NB4 (cell line): ENCODE data around the gene SCN8A.

ENCODE experiments used
- TF ChIP-seq, protein P1 (sequence below): IDR thresholded peaks from one replicate; pipeline ENCODE4 v1.5.1; 2012; ENCODE audit warnings: low read depth, low read length
- TF ChIP-seq, protein P2 (sequence below): IDR thresholded peaks from 2 replicates; pipeline ENCODE4 v1.6.1; 2011; ENCODE audit warnings: low read depth, low read length

DNA sequence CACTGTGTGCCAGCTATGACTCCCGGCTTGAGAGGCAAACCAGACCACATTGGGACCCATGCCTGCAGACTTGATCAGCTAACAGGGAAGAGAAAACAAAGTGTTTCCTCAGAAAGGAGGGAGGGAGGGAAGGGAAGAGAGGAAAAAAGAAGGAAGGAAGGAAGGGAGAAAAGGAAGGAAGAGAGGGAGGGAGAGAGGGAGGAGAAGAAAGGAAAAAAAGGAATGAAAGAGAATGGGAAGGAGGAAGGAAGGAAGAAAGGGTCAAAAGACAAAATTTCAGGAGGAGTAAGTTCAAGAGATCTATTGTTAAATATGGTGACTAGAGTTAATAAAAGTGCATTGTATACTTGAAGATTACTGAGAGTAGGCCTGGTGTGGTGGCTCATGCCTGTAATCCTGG lies 238.6 kb downstream of the SCN8A start:
- TF ChIP-seq, protein P1, sequence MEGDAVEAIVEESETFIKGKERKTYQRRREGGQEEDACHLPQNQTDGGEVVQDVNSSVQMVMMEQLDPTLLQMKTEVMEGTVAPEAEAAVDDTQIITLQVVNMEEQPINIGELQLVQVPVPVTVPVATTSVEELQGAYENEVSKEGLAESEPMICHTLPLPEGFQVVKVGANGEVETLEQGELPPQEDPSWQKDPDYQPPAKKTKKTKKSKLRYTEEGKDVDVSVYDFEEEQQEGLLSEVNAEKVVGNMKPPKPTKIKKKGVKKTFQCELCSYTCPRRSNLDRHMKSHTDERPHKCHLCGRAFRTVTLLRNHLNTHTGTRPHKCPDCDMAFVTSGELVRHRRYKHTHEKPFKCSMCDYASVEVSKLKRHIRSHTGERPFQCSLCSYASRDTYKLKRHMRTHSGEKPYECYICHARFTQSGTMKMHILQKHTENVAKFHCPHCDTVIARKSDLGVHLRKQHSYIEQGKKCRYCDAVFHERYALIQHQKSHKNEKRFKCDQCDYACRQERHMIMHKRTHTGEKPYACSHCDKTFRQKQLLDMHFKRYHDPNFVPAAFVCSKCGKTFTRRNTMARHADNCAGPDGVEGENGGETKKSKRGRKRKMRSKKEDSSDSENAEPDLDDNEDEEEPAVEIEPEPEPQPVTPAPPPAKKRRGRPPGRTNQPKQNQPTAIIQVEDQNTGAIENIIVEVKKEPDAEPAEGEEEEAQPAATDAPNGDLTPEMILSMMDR, result no peak
- TF ChIP-seq, protein P2, sequence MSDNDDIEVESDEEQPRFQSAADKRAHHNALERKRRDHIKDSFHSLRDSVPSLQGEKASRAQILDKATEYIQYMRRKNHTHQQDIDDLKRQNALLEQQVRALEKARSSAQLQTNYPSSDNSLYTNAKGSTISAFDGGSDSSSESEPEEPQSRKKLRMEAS, result no peak
